Tibial nerve (tissue), 4 donors: ENCODE data around the gene NTSR1. TPM values are rescaled to one million over a fixed set of nuclear protein-coding genes. Genes with fewer than 3 reads are reported as not detected.

ENCODE experiments used
- DNase-seq, 2 donors: peaks; one replicate each; pipeline ENCODE4 v3.0.0-alpha.2; 2019; ENCODE audit warnings: low spot score in 2 of 2
- H3K27ac ChIP-seq, 4 donors: fragments of 200-600 bp; sonication (generic) in 3 of 4; one replicate each; pipeline ENCODE4 v1.5.1; 2017 to 2019; ENCODE audit warnings: mild to moderate bottlenecking in 1 of 4
- H3K27me3 ChIP-seq, 2 donors: fragments of 200-600 bp; sonication (generic) in 1 of 2; one replicate each; pipeline versions ENCODE4 v1.5.1 to v1.6.0; 2017 to 2019
- H3K36me3 ChIP-seq, 3 donors: fragments of 200-600 bp; sonication (generic); one replicate each; pipeline ENCODE4 v1.5.1; 2018 to 2019
- H3K4me1 ChIP-seq, 4 donors: fragments of 200-600 bp; sonication (generic) in 3 of 4; one replicate each; pipeline ENCODE4 v1.5.1; 2017 to 2019
- H3K4me3 ChIP-seq, 4 donors: fragments of 200-600 bp; sonication (generic) in 3 of 4; one replicate each; pipeline ENCODE4 v1.5.1; 2017 to 2019; ENCODE audit warnings: mild to moderate bottlenecking in 1 of 4, moderate library complexity in 1 of 4
- H3K9me3 ChIP-seq, 4 donors: fragments of 200-600 bp; sonication (generic) in 3 of 4; one replicate each; pipeline ENCODE4 v1.5.1; 2017 to 2019
- EP300 ChIP-seq, 2 donors: sonication (generic); formaldehyde crosslinking; IDR thresholded peaks; one replicate each; pipeline ENCODE4 v1.6.1; 2017; ENCODE audit warnings: antibody characterized with exemption in 2 of 2, mild to moderate bottlenecking in 1 of 2
- POLR2A ChIP-seq, 2 donors: fragments of 450-650 bp; IDR thresholded peaks; one replicate each; pipeline ENCODE4 v1.6.1; 2017; ENCODE audit warnings: antibody characterized with exemption in 2 of 2, mild to moderate bottlenecking in 2 of 2, moderate library complexity in 2 of 2
- WGBS, 2 donors: methylation state at CpG; one replicate each; pipeline ENCODE4 v1.1.5; 2018; 5-methylcytosine and 5-hydroxymethylcytosine counted together
- total RNA-seq, 4 donors: library from RNA; depleted of rRNA; stranded (reverse); fragments of >200 nt; gene quantifications; one replicate each; pipeline ENCODE4 v1.1.0, GENCODE V29; 2016
- TF ChIP-seq, protein P1 (sequence below), 5 experiments: fragments of 200-600 bp in 3 of 5; fragments of 450-650 bp in 2 of 5; sonication (generic) in 3 of 5; IDR thresholded peaks; one replicate each; pipeline ENCODE4 v1.5.1; 2016 to 2019; ENCODE audit warnings: antibody characterized with exemption in 5 of 5, mild to moderate bottlenecking in 3 of 5, moderate library complexity in 2 of 5

The NTSR1 gene
- total RNA-seq, 4 donors from 2014 or later, result 0.30 TPM; not detected in 3

DNA sequence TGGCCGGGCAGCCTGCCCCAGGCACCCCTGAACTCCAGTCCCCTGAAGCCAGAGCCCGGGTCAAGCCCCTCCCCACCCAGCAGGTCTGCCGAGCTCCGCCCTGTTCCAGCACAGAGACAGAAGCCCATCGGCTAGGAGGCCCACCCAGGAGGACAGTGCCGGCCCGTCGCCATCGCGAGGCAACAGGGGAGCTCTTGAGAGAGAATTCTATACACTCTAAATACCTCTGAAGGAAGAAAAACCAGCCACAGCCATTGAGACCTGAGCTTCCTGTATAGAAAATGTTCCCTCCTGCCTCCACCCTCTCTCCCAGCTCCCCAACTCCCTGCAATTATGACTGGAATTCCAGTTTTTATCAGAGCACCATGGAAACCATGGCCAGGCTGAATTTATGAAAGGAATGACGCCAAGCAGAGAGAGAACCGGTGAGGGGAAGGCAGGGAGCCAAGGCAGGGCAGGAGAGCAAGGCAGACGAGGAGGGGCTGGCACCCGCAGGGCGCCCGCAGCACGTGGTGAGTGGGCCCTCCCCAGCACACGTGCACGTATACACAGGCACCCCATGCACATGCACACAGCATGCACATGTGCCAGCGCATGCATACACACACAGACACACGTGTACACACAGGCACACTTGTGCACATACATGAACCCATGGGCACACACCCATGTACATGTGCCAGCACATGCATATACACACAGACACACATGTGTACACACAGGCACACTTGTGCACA, 60.1 kb downstream of the NTSR1 start:
- Histone ChIP-seq H3K4me3 (no peak overlapping the region), H3K4me1 (peaks cover 0 to 11% (median 0%) of the 10 kb centered on the region in 4 donors), H3K27ac (no peak overlapping the region), H3K36me3 (no peaks in the 10 kb centered on the region), H3K9me3 (no peaks in the 10 kb centered on the region), H3K27me3 (peaks cover 0 to 73% of the 10 kb centered on the region in 2 donors)
- no peak for DNase-seq
- TF ChIP-seq, protein P1, sequence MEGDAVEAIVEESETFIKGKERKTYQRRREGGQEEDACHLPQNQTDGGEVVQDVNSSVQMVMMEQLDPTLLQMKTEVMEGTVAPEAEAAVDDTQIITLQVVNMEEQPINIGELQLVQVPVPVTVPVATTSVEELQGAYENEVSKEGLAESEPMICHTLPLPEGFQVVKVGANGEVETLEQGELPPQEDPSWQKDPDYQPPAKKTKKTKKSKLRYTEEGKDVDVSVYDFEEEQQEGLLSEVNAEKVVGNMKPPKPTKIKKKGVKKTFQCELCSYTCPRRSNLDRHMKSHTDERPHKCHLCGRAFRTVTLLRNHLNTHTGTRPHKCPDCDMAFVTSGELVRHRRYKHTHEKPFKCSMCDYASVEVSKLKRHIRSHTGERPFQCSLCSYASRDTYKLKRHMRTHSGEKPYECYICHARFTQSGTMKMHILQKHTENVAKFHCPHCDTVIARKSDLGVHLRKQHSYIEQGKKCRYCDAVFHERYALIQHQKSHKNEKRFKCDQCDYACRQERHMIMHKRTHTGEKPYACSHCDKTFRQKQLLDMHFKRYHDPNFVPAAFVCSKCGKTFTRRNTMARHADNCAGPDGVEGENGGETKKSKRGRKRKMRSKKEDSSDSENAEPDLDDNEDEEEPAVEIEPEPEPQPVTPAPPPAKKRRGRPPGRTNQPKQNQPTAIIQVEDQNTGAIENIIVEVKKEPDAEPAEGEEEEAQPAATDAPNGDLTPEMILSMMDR (IDR thresholded peaks at IDR 0.05), result no peak
- TF ChIP-seq EP300 (IDR thresholded peaks at IDR 0.05), result no peak
- no peak for TF ChIP-seq POLR2A (IDR thresholded peaks at IDR 0.05)
- 25 to 30% methylated on average over 14 to 18 of the region's 21 CpGs for WGBS, 2 donors

GRCh38 chr20:62769346-62770071, 60.9 kb downstream of the NTSR1 start:
- Histone ChIP-seq H3K27ac (no peak overlapping the region), H3K4me1 (peaks cover 0 to 11% (median 0%) of the 10 kb centered on the region in 4 donors), H3K36me3 (no peaks in the 10 kb centered on the region), H3K27me3 (peaks cover 0 to 65% of the 10 kb centered on the region in 2 donors), H3K9me3 (no peaks in the 10 kb centered on the region), H3K4me3 (no peak overlapping the region)
- WGBS, 2 donors, result 86 to 93% methylated on average over 12 to 14 of the region's 16 CpGs
- no peak for DNase-seq
- TF ChIP-seq EP300 (IDR thresholded peaks at IDR 0.05) (no peak), POLR2A (IDR thresholded peaks at IDR 0.05) (no peak)
- TF ChIP-seq, protein P1 (IDR thresholded peaks at IDR 0.05), result no peak

DNA sequence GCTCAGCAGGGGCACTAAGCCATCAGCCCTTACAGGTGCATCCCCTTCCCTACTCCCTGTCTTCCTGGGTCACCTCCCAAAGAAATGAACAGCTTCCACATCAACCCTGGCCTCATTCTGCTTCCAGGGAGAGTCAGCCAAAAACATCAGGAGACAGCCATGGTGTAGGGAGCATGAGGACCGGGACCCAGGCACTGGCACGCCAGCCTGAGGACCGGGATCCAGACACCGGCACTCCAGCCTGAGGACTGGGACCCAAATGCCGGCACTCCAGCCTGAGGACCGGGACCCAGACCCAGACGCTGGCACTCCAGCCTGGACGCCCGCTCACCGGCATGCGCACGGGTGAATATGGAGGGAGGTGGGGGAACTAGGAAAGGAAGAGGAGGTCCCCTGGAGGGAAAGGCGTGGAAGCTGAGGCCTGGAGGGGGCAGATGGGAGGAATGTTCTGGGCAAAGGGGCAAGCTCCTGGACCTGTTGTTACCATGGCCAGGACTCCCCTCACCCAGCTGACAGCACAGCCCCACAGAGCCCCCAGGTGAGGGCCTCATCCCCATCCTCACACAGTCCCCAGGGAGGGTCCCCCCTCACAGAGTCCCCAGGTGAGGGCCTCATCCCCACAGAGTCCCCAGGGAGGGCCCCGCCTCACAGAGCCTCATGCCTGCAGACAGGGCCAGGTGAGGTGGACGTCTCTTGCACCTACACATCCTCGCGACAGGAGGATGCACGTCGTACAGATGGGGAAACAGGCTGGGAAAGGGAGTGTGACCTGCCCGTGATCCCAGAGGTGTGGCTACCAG, 61.7 kb downstream of the NTSR1 start:
- Histone ChIP-seq H3K9me3 (no peaks in the 10 kb centered on the region), H3K4me3 (no peak overlapping the region), H3K4me1 (peaks cover 0 to 11% (median 0%) of the 10 kb centered on the region in 4 donors), H3K27me3 (peaks cover 0 to 57% of the 10 kb centered on the region in 2 donors), H3K27ac (no peak overlapping the region), H3K36me3 (no peaks in the 10 kb centered on the region)
- no peak for DNase-seq
- TF ChIP-seq, protein P1 (IDR thresholded peaks at IDR 0.05), result no peak
- no peak for TF ChIP-seq POLR2A (IDR thresholded peaks at IDR 0.05)
- TF ChIP-seq EP300 (IDR thresholded peaks at IDR 0.05), result no peak
- 92 to 95% methylated on average over 20 of the region's 20 CpGs for WGBS, 2 donors

DNA sequence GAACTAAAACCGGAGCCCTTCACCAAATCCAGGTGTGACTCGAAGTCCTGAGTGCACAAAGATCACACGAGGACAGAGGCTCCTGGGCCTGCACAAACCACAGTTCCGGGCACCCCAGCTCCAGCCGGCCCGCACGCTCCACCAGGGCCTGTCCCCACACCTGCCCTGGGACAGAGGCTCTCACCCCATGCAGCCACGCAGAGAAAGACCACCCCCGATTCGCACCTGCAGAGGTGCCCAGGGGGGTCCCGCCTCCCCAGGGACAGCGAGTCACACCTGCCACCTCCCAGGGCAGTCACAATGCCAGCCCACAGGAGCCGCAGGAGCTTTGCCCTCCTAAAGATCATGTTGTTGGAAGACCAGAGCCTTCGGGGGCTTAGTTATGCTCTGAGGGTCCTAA, 62.3 kb downstream of the NTSR1 start:
- H3K27me3 ChIP-seq, result peaks cover 0 to 51% of the 10 kb centered on the region in 2 donors
- TF ChIP-seq EP300 (IDR thresholded peaks at IDR 0.05) (no peak), POLR2A (IDR thresholded peaks at IDR 0.05) (no peak)
- TF ChIP-seq, protein P1 (IDR thresholded peaks at IDR 0.05), result no peak
- H3K9me3 ChIP-seq, result no peaks in the 10 kb centered on the region
- H3K4me1 ChIP-seq, result peaks cover 0 to 11% (median 1%) of the 10 kb centered on the region in 4 donors
- H3K4me3 ChIP-seq, result no peak overlapping the region
- no peak for DNase-seq
- H3K27ac ChIP-seq, result no peak overlapping the region
- 85 to 89% methylated on average over 13 to 14 of the region's 14 CpGs for WGBS, 2 donors
- H3K36me3 ChIP-seq, result no peaks in the 10 kb centered on the region
